Fibroblast of mammary gland (primary cell): ENCODE data around the gene NRP2.

Source experiments
- DNase-seq: peaks from one replicate; pipeline ENCODE4 v3.0.0-alpha.2; 2010; ENCODE audit warnings: low read depth
- H3K4me3 ChIP-seq: 2 replicates; pipeline ENCODE4 v1.5.1; 2011; ENCODE audit warnings: low read depth, mild to moderate bottlenecking, low read length, moderate library complexity; ENCODE audit not compliant: control insufficient read depth
- CTCF ChIP-seq: conservative IDR thresholded peaks from 2 replicates; pipeline ENCODE4 v1.5.1; 2011; ENCODE audit warnings: low read depth, low read length, inconsistent platforms; ENCODE audit not compliant: control insufficient read depth, insufficient read depth

NRP2 gene

GRCh38 chr2:205808486-205809121, 126.3 kb downstream of the NRP2 start:
- H3K4me3 ChIP-seq: no peak overlapping the region
- DNase-seq: no peak
- TF ChIP-seq CTCF: no peak

- TF ChIP-seq CTCF: no peak
- no peak overlapping the region for H3K4me3 ChIP-seq
- DNase-seq: peak; percentile 17
These were observed 129.1 kb downstream of the NRP2 start for GRCh38 chr2:205811387-205811786.

- TF ChIP-seq CTCF: no peak
- DNase-seq: no peak
- H3K4me3 ChIP-seq: no peak overlapping the region
These were observed 131.7 kb downstream of the NRP2 start for GRCh38 chr2:205814039-205814364.

- no peak for TF ChIP-seq CTCF
- no peak for DNase-seq
- no peak overlapping the region for H3K4me3 ChIP-seq
These were observed 133.4 kb downstream of the NRP2 start for GRCh38 chr2:205815673-205816072.

GRCh38 chr2:205816268-205816667, 134.0 kb downstream of the NRP2 start:
- no peak for TF ChIP-seq CTCF
- no peak overlapping the region for H3K4me3 ChIP-seq
- no peak for DNase-seq

- DNase-seq: peak; percentile 88
- no peak overlapping the region for H3K4me3 ChIP-seq
- TF ChIP-seq CTCF: no peak
These were observed 140.3 kb downstream of the NRP2 start for GRCh38 chr2:205822579-205822978.
